IPS-20b (cell line): ENCODE data around the gene ADM5.

ENCODE experiments used
- H3K27ac ChIP-seq: one replicate; pipeline ENCODE4 v1.5.1; 2013; ENCODE audit warnings: low read length
- H3K27me3 ChIP-seq: 2 replicates; pipeline ENCODE4 v1.6.1; 2013; ENCODE audit warnings: mild to moderate bottlenecking, low read length, inconsistent platforms; ENCODE audit not compliant: insufficient read depth
- H3K36me3 ChIP-seq: 2 replicates; pipeline ENCODE4 v1.6.1; 2013; ENCODE audit warnings: low read depth, mild to moderate bottlenecking, inconsistent platforms, low read length, moderate library complexity; ENCODE audit not compliant: insufficient read depth
- H3K4me1 ChIP-seq: 2 replicates; pipeline ENCODE4 v1.6.1; 2013; ENCODE audit warnings: mild to moderate bottlenecking, control low read depth, inconsistent platforms, low read length, moderate library complexity; ENCODE audit not compliant: insufficient read depth
- H3K4me3 ChIP-seq: 2 replicates; pipeline ENCODE4 v1.5.1; 2013; ENCODE audit warnings: mild to moderate bottlenecking, low read length, inconsistent platforms
- H3K9ac ChIP-seq: 2 replicates; pipeline ENCODE4 v1.6.1; 2013; ENCODE audit warnings: low read depth, mild to moderate bottlenecking, inconsistent platforms, low read length, moderate library complexity
- H3K9me3 ChIP-seq: 2 replicates; pipeline ENCODE4 v1.6.1; 2013; ENCODE audit warnings: mild to moderate bottlenecking, low read depth, low read length, inconsistent platforms; ENCODE audit not compliant: insufficient read depth

Gene ADM5

DNA sequence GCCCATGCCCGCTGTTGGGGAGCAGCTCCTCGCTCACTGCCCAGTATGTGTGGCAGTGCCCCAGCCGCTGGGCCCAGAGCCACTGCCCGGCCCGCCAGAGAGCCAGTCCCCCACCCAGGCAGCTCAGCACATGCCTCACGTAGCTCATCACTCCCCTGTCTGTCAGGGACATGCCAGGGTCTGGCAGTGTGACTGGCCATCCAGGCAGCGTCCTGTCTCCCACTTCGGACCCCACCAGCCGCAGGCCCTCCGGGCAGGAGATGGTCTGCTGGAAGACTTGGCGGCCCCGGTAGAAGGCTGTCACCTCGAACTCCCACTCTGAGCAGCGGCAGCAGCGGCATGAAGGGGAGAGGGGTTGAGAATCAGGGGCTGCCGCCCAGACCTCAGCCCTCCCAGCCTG lies 27.4 kb upstream of the ADM5 start:
- H3K4me3 ChIP-seq: no peak overlapping the region
- H3K4me1 ChIP-seq: no peaks in the 10 kb centered on the region; the same call in 1 of the 2 replicates
- no peak overlapping the region for H3K27ac ChIP-seq
- no peaks in the 10 kb centered on the region for H3K27me3 ChIP-seq
- H3K9ac ChIP-seq: no peak overlapping the region
- peaks cover 62% of the 10 kb centered on the region for H3K36me3 ChIP-seq
- peaks cover 10% of the 10 kb centered on the region for H3K9me3 ChIP-seq

DNA sequence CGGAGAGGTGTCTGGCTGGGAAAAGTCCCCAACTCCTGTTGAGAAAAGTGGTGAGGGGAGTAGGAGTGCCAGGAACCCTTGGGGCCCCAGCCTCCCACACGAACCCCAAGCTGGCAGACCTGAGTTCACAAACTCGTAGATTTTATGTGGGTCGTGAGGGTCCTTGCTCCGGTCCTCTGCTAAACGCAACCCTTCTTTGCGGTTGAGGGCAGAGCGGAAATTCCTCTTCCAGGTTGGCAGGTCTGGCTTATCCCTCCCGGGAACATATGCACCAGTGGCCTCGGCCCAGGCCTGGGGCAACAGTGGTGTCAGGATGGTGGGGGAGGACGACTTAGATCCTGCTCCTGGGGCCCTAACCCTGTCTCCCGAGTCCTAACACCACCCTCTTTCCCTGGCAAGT lies 26.2 kb upstream of the ADM5 start:
- Histone ChIP-seq H3K27ac (no peak overlapping the region), H3K9me3 (peaks cover 10% of the 10 kb centered on the region), H3K9ac (no peak overlapping the region; the same call in 1 of the 2 replicates), H3K4me1 (no peaks in the 10 kb centered on the region; the same call in 1 of the 2 replicates), H3K4me3 (no peak overlapping the region), H3K27me3 (no peaks in the 10 kb centered on the region), H3K36me3 (peaks cover 59% of the 10 kb centered on the region)

DNA sequence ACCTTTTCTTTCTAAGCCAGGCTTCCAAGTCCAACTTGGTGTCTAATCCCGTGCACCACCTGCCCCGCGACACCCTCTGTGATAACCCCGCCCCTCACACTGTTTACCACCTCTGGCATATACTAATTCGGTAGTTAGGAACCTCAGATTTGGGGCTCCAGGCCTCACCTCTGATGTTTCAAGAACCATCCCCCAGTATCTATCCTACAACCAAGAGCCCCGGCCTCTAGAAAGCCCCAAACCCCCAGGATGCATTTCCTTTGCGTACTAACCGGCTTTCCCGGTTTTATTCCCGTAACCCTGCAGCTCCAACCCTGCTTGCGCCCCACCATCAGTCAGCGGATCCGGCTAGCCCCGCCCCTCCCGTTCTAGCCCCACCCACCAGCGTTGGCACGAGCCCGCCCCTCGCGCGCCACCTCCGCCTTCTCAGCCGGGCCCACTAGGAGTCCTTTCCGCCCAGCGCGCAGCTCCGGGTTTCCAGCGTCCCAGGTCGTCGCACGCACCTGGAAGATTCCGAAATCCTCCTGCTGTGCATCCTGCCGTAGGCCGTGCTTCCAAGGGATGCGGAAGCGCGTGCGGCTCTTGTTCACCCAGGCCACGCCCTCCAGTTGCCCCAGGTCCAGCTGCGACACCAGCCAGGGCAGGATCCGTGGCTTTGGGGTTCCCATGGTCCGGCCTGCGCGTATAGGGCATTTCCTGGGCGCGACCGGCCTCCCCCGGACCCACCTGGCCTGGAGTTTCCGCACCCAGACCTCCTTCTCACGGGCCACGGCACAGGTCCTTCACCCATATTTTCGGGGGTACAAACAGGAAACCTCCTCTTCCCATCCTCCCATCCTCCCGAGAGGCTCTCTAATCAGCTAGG lies 25.0 kb upstream of the ADM5 start:
- Histone ChIP-seq H3K4me3 (peak overlapping the region; percentile 88), H3K36me3 (peaks cover 55% of the 10 kb centered on the region), H3K9ac (peak overlapping the region; percentile 91), H3K4me1 (no peaks in the 10 kb centered on the region; the same call in 1 of the 2 replicates), H3K27ac (peak overlapping the region; percentile 72), H3K27me3 (no peaks in the 10 kb centered on the region), H3K9me3 (peaks cover 10% of the 10 kb centered on the region)

DNA sequence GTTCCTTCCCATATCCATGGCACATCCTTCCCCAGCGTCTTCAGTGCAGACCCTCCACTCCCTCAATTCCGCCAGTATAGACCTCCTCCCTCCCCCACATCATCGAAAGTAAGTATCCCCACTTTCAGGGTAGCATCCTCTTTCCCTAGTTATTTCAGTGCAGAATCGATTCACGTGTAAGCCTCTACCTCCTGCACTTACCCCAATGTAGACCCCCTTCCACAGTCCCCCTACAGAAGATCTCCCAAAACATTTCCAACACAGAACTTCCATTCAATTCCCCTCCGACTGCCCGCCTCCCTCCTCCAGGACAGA lies 24.4 kb upstream of the ADM5 start:
- Histone ChIP-seq H3K27ac (peak overlapping the region; percentile 72), H3K36me3 (peaks cover 54% of the 10 kb centered on the region), H3K4me1 (no peaks in the 10 kb centered on the region; the same call in 1 of the 2 replicates)

DNA sequence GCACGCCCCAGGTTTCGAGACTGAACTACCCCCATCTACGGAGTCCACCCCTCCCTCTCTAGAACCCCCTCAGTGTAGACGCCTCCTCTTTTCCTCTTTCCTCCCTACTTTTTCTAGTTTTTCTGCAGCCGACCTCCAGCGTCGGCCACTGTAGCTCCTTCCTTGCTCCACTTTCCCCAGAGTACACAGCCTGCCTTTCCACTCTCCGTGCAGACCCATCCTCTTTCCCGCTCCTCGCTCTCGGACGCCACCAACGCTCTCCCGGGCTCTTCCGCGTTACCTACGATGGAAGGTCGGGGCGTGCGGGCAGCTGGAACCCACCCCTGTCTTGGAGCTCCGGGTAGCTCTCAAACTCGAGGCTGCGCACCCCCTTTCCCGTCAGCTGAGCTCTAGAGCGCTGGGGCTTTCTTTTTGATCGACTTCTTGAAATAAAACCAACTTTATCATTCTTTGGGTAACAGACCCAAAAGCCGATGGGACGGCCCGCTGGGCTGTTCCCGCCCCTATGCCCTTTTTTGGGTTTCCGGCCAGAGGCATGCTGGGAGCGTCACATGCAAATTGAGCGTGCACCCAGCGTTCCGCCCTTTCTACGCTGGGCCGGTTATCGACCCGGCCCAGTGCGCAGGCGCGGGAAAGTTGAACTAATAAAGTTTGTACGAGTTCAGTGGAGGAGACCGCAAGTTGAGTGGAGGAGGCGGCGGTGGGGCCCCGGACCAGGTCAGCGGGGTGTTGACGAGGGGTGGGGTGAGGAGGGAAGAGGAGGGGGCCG lies 23.9 kb upstream of the ADM5 start, which contains the start of the genes BCL2L12 and IRF3:
BCL2L12 (plus strand) TSS at position 583 of the 769 bp plus-strand sequence. CDS start 760 bp downstream, outside the sequence.
IRF3 (minus strand) TSS at position 507 of the 769 bp plus-strand sequence. CDS start 1,019 bp downstream, outside the sequence.
- no peaks in the 10 kb centered on the region for H3K27me3 ChIP-seq
- peaks cover 54% of the 10 kb centered on the region for H3K36me3 ChIP-seq

More for the DNA sequence above, 24.4 kb upstream of the ADM5 start:
- Histone ChIP-seq H3K9ac (peak overlapping the region; percentile 91), H3K9me3 (peaks cover 6% of the 10 kb centered on the region), H3K27me3 (no peaks in the 10 kb centered on the region), H3K4me3 (peak overlapping the region; percentile 88)

DNA sequence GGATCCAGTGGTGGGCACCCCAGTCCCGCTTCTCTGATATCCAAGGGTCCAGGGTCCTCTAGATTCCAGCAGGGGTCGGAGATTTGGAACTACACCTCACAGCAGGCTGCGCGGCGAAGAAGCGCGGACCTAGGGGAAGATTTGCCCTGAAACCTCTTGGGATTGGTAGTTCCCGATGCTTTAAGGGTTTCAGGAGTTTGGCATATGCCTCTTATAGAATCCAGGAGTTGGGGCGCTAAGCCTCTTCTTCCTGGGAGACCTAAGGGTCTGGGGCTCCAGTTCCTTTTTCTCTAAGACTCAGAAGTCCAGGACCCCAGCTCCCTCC lies 23.3 kb upstream of the ADM5 start:
- no peaks in the 10 kb centered on the region; the same call in 1 of the 2 replicates for H3K4me1 ChIP-seq
- peaks cover 53% of the 10 kb centered on the region for H3K36me3 ChIP-seq
- H3K9ac ChIP-seq: peak overlapping the region; percentile 91
- no peaks in the 10 kb centered on the region for H3K27me3 ChIP-seq
- no peaks in the 10 kb centered on the region for H3K9me3 ChIP-seq
- H3K27ac ChIP-seq: no peak overlapping the region
- H3K4me3 ChIP-seq: peak overlapping the region; percentile 88

More for the DNA sequence above, 23.9 kb upstream of the ADM5 start, which contains the start of the genes BCL2L12 and IRF3:
- H3K27ac ChIP-seq: peak within 1 kb of the TSS; percentile 72
- no peaks in the 10 kb centered on the region; the same call in 1 of the 2 replicates for H3K4me1 ChIP-seq
- peak within 1 kb of the TSS; percentile 88 for H3K4me3 ChIP-seq
- H3K9ac ChIP-seq: peak within 1 kb of the TSS; percentile 91
- peaks cover under 1% of the 10 kb centered on the region; the same call in 1 of the 2 replicates for H3K9me3 ChIP-seq

DNA sequence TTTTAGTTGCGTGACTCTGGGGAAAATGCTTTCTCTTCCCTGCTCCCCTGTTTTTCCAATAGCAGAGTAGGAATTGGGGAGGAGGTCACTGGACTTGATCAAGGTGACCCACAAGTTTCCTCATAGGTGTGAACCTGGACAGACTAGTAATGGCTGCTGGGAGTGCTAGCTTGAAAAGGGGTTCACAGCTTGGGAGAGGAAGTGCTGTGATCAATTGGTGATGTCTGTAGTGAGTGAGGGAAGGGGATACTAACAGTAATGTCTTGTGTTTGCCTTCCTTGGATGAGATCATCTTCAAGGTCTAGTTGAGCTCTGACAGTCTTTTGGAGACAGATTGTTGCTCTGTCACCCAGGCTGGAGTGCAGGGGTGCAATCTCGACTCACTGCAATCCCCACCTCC lies 21.9 kb upstream of the ADM5 start:
- no peak overlapping the region for H3K4me3 ChIP-seq
- no peak overlapping the region for H3K9ac ChIP-seq
- no peaks in the 10 kb centered on the region for H3K9me3 ChIP-seq
- H3K36me3 ChIP-seq: peaks cover 39% of the 10 kb centered on the region
- no peak overlapping the region for H3K27ac ChIP-seq
- no peaks in the 10 kb centered on the region; the same call in 1 of the 2 replicates for H3K4me1 ChIP-seq
- H3K27me3 ChIP-seq: no peaks in the 10 kb centered on the region

DNA sequence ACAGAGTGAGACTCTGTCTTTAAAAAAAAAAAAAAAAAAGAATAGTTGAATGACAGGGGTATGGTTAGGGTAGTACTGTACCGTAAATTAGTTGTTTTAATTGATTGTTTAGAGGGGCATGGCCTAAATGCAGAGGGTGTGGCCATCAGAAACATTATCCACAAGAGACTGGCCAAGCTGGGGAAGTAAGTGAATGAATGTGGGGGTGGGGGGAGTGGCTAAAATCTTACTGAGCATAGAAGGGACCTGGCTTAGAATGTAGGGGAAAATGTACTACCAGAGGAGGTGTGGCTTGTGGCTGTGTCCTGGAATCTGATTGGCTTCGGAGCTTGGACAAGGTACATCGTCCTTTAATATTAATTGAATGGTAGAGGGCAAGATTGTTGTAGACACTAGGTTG lies 19.9 kb upstream of the ADM5 start:
- Histone ChIP-seq H3K36me3 (peaks cover 44% of the 10 kb centered on the region), H3K9me3 (no peaks in the 10 kb centered on the region), H3K27ac (no peak overlapping the region), H3K9ac (no peak overlapping the region), H3K4me1 (no peaks in the 10 kb centered on the region; the same call in 1 of the 2 replicates), H3K27me3 (no peaks in the 10 kb centered on the region), H3K4me3 (no peak overlapping the region)

DNA sequence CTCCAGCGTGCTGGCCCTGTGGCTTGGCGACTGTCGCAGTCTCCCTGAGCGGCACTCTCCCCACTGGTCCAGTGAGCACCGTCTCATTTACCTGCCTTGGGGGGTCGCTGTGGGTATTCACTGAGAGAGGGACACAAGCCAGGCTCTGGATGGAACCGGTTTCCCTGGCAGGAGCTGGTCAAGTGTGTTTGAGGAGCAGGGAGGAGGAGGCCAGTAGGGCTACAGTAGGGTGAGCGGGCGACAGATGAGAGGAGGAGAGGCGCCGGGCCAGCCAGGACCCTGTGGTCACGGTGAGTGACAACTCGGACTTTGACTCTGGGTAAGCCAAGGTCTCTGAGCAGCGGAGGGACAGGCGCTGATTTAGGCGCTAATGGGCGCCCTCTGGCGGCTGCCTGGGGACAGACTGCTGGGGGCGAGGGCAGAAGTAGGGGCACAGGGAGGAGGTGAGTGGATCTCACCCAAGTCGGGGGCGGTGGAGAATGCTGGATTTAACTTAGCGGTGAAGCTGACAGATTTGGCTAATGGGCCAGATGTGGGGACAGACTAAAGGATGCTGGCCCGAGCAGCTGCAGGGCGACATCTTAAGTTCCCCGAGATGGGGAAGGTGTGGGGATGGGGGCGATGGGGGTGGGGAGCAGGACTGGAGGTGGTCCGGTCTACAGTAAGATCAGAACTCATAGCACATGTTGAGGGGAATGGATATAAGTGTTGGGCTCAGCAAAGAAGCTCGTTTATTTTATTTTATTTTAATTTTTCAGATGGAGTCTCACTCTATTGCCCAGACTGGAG lies 17.1 kb upstream of the ADM5 start:
- peaks cover 40% of the 10 kb centered on the region for H3K36me3 ChIP-seq
- no peaks in the 10 kb centered on the region for H3K9me3 ChIP-seq
- H3K9ac ChIP-seq: peak overlapping the region; percentile 52; the same call in 1 of the 2 replicates
- H3K27me3 ChIP-seq: no peaks in the 10 kb centered on the region
- H3K4me1 ChIP-seq: no peaks in the 10 kb centered on the region; the same call in 1 of the 2 replicates
- peak overlapping the region; percentile 3 for H3K27ac ChIP-seq
- H3K4me3 ChIP-seq: peak overlapping the region; percentile 52

DNA sequence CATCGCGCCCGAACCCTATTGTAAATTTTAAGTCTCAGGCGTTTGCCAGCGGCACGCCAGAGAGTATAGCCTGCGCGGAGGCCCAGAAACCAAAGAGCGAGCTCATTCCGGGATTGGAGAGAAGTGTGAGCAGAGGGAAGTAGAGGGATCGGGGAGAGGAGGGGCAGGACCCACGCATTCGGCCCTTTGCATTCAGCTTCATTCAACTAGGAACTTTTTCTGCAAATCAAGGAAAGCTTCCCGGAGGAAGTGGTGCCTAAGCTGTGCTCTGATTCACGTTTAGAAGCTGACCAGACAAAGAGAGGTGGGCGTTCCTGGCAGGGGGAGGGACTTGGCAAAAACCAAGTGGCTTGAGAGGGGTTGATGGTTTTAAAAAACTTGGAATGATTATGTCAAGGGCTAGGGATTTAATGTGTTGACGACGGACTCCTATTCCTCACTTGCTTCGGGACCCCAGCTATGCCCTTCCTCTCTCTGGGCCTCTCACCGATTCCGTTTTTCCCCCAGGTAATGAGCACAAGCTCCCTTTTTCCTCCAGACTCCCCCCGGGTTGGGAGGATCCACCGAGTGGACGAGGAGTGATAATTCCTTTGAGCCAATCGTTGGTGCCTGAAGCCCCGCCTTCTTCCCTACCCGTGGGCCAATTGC lies 13.1 kb upstream of the ADM5 start:
- H3K4me1 ChIP-seq: peaks cover 9% of the 10 kb centered on the region; the same call in 1 of the 2 replicates
- peaks cover 22% of the 10 kb centered on the region for H3K36me3 ChIP-seq
- H3K27me3 ChIP-seq: no peaks in the 10 kb centered on the region
- H3K27ac ChIP-seq: peak overlapping the region; percentile 97
- peak overlapping the region; percentile 97 for H3K9ac ChIP-seq
- peak overlapping the region; percentile 85 for H3K4me3 ChIP-seq
- H3K9me3 ChIP-seq: no peaks in the 10 kb centered on the region
